ENCODE measurements around the gene KSR1. TPM values are rescaled to one million over a fixed set of nuclear protein-coding genes. Genes with fewer than 3 reads are reported as not detected.
"Not testable (repeated sequence)": the region's sequence is repeated elsewhere in the genome, so short reads cannot be mapped to it uniquely, and the experiment has no call there.

Gene KSR1

DNA sequence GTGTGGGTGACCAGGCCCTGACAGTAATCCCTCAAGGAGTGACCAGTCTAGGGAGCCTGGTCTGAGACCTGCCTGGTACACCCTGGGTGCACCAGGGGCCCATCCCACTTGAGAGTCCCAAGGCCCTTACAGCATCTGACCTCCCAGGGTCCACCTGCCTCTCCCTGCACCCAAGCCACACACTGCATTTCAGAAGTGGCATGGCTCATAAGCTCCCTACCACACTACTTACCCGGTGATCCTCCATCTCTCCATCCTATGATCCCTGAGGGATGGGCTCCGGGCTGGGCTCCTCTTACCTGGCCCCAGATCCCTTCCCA, 215.3 kb downstream of the KSR1 start:
- Histone ChIP-seq H2BK15ac (replicated peaks; ENCODE audit: low read depth) (no peak overlapping the region), H3K27ac (ENCODE audit: low read depth, low read length) (no peak overlapping the region), H3K23ac (ENCODE audit: low read length) (no peak overlapping the region), H3K36me3 (ENCODE audit: control insufficient read depth, insufficient read depth, low read length) (no peaks in the 10 kb centered on the region), H3K4me3 (ENCODE audit: low read length) (no peak overlapping the region), H3K9ac (ENCODE audit: low read length) (no peak overlapping the region), H3K79me1 (ENCODE audit: low read length) (no peaks in the 10 kb centered on the region), H4K8ac (ENCODE audit: low read depth, low read length) (no peak overlapping the region), H2BK5ac (ENCODE audit: low read length) (no peak overlapping the region), H2AK5ac (ENCODE audit: low read length) (no peak overlapping the region), H3K27me3 (ENCODE audit: insufficient read depth, low read length, poor library complexity) (no peaks in the 10 kb centered on the region), H3K4ac (ENCODE audit: low read depth, low read length) (no peak overlapping the region), H2BK120ac (ENCODE audit: low read depth, low read length) (no peak overlapping the region), H3K56ac (ENCODE audit: low read length) (no peak overlapping the region), H3K79me2 (ENCODE audit: control insufficient read depth, insufficient read depth, low read length) (no peaks in the 10 kb centered on the region), H3K18ac (ENCODE audit: low read length) (no peak overlapping the region), H3K4me2 (ENCODE audit: low read length) (no peak overlapping the region), H3K4me1 (ENCODE audit: control insufficient read depth, low read depth, low read length) (no peaks in the 10 kb centered on the region), H4K5ac (ENCODE audit: low read length) (no peak overlapping the region)
- WGBS (ENCODE audit: extremely low coverage, insufficient coverage, low lambda C conversion rate): no CpG with 5 or more reads among the region's 2 CpGs
- no peak for DNase-seq

DNA sequence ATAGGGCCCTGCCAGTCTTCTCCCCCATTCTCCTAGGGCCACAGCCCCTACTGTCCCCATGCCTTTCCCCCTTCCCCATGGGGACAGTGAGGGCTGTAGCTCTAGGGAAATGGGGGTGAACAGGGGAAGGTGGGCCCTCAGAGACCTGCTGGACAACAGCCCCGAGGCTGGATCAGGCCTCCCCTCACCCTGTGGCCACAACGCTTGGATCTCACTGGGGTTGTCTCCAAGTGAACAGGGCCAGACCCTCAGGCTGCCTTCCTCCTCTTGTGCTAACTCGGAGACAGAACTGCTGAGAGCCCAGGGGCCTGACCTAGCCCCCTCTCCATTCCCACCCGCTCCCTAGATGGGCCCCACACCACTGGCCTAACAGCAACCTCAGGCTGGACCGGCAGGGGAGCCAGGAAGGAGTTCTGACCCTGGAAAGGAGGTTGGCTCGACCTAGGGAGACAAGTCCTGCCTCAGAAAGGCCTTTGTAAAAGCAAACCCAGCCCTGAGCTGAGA, 215.8 kb downstream of the KSR1 start:
- not testable (repeated sequence) for H3K36me3 ChIP-seq (ENCODE audit: control insufficient read depth, insufficient read depth, low read length); H3K4me3 ChIP-seq (ENCODE audit: low read length); H2BK15ac ChIP-seq (replicated peaks; ENCODE audit: low read depth); H3K4me1 ChIP-seq (ENCODE audit: control insufficient read depth, low read depth, low read length); H3K4me2 ChIP-seq (ENCODE audit: low read length); H3K56ac ChIP-seq (ENCODE audit: low read length); H3K79me1 ChIP-seq (ENCODE audit: low read length); H3K23ac ChIP-seq (ENCODE audit: low read length); H2BK120ac ChIP-seq (ENCODE audit: low read depth, low read length); DNase-seq; H3K27me3 ChIP-seq (ENCODE audit: insufficient read depth, low read length, poor library complexity); H3K79me2 ChIP-seq (ENCODE audit: control insufficient read depth, insufficient read depth, low read length); H3K4ac ChIP-seq (ENCODE audit: low read depth, low read length); H3K27ac ChIP-seq (ENCODE audit: low read depth, low read length); H4K5ac ChIP-seq (ENCODE audit: low read length); H3K9ac ChIP-seq (ENCODE audit: low read length); H4K8ac ChIP-seq (ENCODE audit: low read depth, low read length); H2AK5ac ChIP-seq (ENCODE audit: low read length); H3K18ac ChIP-seq (ENCODE audit: low read length); H2BK5ac ChIP-seq (ENCODE audit: low read length)
- no CpG with 5 or more reads among the region's 6 CpGs for whole genome bisulfite sequencing (ENCODE audit: extremely low coverage, insufficient coverage, low lambda C conversion rate)

DNA sequence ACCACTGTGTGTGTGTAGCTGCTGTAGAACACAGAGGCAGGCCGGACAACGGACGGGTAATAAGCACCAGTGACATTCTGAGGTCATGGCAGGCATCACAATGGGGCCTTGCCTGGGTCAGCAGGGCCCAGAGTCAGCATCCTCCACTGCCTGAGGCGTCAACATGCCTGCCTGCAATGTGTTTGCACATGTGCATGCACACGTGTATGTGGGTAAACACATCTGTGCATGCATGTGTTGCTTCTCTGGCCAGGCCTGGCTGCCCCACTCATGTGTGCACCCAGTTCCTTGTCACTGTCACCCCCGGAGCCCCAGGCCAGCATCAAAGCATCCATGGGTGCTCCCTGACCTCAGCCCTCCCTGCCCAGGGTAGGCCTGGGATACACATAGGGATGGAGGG, 218.1 kb downstream of the KSR1 start:
- Histone ChIP-seq H3K4ac (ENCODE audit: low read depth, low read length) (no peak overlapping the region), H2BK5ac (ENCODE audit: low read length) (no peak overlapping the region), H3K9ac (ENCODE audit: low read length) (no peak overlapping the region), H3K36me3 (ENCODE audit: control insufficient read depth, insufficient read depth, low read length) (no peaks in the 10 kb centered on the region), H4K5ac (ENCODE audit: low read length) (no peak overlapping the region), H3K4me3 (ENCODE audit: low read length) (no peak overlapping the region), H3K79me2 (ENCODE audit: control insufficient read depth, insufficient read depth, low read length) (no peaks in the 10 kb centered on the region), H3K4me2 (ENCODE audit: low read length) (no peak overlapping the region), H3K23ac (ENCODE audit: low read length) (no peak overlapping the region), H3K4me1 (ENCODE audit: control insufficient read depth, low read depth, low read length) (no peaks in the 10 kb centered on the region), H2BK120ac (ENCODE audit: low read depth, low read length) (no peak overlapping the region), H3K79me1 (ENCODE audit: low read length) (no peaks in the 10 kb centered on the region), H4K8ac (ENCODE audit: low read depth, low read length) (no peak overlapping the region), H3K18ac (ENCODE audit: low read length) (no peak overlapping the region), H3K27me3 (ENCODE audit: insufficient read depth, low read length, poor library complexity) (no peaks in the 10 kb centered on the region), H3K27ac (ENCODE audit: low read depth, low read length) (no peak overlapping the region), H2BK15ac (replicated peaks; ENCODE audit: low read depth) (no peak overlapping the region), H3K56ac (ENCODE audit: low read length) (no peak overlapping the region), H2AK5ac (ENCODE audit: low read length) (no peak overlapping the region)
- no CpG with 5 or more reads among the region's 6 CpGs for WGBS (ENCODE audit: extremely low coverage, insufficient coverage, low lambda C conversion rate)
- no peak for DNase-seq

Small RNAs within 50 kb of the gene (small RNA-seq; reads per million reads assigned to genes)
- not detected for gene AC015688.5 (ENCODE audit: insufficient read depth)
